Stimulated activated CD8-positive, alpha-beta memory T cell treated with anti-CD3 and anti-CD28 coated beads, Interleukin-15, amount 100 ng/mL, for 1 hour (primary cell): ENCODE measurements around the gene TTC28.

Source experiments
- DNase-seq: peaks from one replicate; pipeline ENCODE4 v3.0.0-alpha.2; 2020; ENCODE audit warnings: low read depth

Gene TTC28

DNA sequence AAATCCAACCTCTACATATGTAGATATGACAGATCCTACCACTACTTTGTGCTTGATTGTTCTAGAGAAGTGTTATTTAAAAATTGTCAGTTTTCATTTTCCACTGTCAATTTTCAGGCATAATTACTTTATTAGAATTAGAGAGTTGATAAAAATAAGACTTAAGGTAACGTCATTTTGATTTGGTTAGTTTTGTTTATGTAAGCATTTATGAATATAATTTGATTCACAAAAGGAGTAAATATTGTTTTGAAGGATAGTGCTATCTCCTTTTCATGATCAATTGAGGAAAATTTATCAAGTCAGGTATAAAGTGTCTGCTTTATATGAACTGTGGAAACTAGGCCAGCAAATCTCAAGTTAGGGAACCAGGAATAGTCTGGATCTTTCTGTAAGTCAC is 718.0 kb downstream of the TTC28 start:
- no peak for DNase-seq

DNA sequence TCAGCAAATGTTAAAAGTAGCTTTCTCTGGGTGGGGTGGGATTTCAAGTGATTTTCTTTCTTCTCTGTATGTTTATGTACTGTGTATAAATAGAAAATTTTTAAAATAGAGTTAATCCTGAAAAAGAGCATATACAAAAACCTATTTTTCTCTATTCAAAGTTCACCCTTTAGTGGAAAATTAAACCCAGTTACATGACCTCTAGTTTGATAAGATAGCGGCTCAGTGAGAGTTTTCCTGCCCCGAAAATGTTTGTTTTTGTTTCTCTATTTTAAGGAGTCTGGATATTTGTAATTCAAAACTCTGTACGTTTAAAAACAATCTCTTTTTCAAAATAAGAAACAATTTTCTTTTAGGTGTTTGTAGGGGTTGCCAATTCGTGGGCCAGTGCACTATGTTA is 718.5 kb downstream of the TTC28 start:
- DNase-seq = no peak

DNA sequence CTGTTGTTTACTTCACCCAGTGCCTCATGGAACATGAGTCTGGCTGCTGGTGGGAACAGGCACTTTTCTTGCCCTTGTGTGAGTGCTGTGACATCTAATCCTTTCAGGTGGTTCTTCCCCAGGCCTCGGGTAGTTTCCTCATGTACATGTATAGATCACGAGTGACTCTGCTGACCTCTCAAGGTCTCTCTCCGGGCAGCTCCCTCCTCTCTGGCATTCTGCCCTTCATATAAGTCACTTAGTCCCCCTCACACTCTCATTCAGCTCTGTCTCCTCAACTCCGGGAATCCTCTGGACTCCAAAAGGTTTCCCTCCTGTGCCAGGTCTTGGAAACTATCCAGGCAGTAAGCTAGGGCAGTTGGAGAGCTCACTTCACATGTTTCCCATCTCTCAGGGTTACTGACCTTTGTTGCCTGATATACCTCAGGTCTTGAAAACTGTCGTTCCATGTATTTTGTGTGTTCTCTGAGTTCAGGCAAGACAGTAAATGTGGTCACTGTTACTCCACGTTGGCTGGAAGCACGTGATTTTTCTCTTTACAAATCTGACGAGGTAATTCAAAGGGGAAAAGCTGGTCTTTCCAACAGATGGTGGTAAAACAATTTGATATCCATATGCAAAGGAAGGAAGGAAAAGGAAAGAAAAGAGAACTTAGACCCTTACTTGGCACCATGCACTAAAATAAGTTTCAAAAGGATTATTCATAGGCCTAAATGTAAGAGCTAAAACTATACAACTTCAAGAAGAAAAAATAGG is 720.1 kb downstream of the TTC28 start:
- DNase-seq = no peak

DNA sequence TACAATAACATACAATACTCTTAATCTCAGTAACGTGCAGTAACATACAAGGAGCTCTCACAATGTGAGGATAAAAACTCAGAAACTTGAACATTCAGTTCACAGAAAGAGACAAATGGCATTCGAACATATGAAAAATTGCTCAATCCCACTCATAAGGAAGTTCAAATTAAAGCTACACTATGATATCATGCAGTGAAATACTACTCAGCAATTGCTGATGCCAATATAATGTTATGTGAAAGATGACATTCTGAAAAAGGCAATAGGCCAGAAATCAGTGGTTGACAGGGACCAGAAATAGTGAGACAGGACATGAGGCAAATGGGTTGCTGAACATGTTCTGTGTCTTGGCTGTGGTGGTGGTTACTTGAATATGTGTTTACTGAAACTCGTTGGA is 726.9 kb downstream of the TTC28 start:
- no peak for DNase-seq

DNA sequence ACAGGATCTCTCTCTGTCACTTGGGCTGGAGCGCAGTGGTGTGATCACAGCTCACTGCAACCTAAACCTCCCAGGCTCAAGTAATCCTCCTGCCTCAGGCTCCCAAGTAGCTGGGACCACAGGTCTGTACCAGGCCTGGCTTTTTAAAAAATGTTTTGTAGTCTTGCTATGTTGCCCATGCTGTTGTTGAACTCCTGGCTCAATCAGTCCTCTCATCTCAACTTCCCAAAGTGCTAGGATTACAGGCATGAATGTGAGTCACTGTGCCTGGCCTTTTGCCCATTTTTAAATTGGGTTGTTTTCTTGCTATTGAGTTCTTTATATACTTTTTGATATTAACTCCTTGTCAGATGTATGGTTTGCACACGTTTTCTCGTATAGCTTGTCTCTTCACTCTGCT is 727.5 kb downstream of the TTC28 start:
- DNase-seq = no peak

DNA sequence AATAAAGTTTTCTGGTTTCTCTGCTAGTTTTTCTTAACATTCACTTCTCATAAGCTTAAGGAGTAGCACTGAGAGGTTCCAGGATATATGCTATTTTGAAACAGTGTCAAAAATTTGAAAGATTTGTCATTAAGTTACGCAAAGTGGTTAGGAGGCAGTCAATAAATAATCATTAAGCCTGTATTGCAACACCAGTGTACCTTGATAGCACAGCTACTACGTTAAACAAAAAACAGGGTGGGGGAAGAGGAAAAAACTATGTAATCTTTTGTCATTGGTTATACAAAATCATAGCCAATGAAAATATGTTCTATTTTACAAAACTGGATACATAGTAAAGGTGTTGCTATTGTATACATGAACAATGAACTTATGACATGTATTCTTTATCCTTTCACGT is 730.2 kb downstream of the TTC28 start:
- DNase-seq = no peak

DNA sequence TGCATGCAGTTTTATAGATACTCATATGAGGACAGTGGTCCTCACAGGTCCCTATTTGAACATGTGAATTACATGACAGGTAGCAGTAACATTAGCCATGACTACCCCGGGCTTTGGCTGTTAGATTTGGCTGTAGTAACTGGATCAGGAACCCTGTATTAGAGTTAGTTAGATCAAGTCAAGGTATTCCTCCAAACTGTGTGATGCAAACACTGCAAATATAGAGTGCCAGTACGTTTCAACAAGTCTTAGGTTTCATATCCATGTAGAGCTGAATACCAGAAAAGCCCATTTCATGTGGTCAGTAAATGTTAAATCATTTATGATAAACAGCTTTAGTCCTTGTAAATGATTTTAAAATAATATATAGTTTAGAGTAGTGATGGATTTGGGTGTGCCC is 731.1 kb downstream of the TTC28 start:
- no peak for DNase-seq

DNA sequence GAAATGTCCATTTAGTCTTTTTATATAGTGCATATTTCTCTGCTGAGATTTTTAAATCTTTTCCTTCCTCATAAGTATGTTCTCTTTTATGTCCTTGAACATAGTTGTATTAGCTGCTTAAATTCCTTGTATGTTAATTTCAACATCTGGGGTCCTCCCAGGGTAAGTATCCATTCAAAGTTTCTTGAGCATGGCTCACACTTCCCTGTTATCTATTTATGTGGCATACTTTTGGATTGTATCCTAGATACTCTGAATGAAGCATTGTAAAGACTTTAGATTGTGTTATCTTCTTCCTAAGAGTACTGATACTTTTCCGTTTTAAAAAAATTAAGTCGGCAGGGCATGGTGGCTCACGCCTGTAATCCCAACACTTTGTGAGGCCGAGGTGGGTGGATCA is 732.2 kb downstream of the TTC28 start:
- DNase-seq = no peak

DNA sequence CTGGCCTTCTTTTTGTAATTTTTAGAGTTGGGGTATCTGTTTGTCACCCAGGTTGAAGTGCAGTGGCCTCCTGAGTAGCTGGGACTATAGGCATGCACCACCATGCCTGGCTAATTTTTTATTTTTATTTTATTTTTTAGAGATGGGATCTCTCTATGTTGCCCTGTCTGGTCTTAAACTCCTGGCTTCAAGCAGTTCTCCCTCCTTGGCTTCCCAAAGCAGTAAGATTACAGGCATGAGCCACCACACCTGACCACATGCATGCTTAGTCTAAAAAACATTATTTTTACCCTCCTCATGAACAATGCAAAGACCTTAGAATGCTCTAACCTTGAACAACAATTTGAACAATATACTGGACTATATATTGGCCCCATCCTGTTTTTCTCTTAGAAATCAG is 738.5 kb downstream of the TTC28 start:
- DNase-seq = no peak

DNA sequence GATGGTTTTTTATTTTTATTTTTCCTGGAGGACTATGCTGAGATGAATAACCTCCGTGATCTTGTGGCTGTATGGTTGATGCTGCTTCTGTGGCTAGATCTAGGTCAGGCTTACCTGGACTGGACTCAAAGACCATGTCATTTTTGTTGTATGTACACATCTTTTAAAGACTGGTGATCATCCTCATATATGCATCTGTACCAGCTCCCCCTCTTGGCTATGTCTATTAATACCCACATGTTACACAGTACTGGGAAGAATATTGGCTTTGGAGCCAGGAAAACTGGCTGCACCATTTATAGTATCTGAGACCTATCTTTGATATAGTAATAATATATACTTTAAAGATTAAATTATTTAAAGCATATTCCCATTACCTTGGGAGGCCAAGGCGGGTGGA is 742.2 kb downstream of the TTC28 start:
- DNase-seq = no peak

DNA sequence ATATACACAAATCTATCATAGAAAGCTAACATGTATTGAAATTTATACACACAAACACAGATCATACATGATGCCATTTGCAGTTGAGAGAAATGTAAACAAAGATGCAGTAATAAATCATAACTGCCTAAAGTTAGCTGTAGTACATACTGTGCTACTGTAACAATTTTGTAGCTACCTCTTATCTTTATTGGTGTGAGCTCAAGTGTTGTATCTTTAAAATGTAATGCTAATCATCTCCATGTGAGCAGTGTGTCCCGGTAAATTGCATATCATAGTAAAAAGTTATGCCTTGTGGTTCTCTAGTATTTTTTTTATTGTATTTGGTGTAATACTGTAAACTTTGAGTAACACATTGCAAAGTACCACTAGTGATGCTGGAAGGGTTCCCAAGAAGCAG is 743.7 kb downstream of the TTC28 start:
- DNase-seq = no peak

DNA sequence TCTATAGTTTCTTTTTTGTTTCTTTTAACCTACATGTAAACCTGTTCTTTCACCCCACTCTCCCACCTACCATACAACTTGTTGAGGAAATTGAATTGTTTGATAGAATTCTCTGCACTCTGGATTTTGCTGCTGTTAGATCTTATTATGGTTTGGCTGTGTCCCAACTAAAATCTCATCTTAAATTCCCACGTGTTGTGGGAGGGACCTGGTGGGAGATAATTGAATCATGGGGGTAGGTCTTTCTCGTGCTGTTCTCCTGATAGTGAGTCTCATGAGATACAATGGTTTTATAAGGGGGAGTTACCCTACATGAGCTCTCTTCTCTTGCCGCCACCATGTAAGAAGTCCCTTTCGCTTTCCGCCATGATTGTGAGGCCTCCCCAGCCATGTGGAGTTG is 745.6 kb downstream of the TTC28 start:
- DNase-seq = no peak

DNA sequence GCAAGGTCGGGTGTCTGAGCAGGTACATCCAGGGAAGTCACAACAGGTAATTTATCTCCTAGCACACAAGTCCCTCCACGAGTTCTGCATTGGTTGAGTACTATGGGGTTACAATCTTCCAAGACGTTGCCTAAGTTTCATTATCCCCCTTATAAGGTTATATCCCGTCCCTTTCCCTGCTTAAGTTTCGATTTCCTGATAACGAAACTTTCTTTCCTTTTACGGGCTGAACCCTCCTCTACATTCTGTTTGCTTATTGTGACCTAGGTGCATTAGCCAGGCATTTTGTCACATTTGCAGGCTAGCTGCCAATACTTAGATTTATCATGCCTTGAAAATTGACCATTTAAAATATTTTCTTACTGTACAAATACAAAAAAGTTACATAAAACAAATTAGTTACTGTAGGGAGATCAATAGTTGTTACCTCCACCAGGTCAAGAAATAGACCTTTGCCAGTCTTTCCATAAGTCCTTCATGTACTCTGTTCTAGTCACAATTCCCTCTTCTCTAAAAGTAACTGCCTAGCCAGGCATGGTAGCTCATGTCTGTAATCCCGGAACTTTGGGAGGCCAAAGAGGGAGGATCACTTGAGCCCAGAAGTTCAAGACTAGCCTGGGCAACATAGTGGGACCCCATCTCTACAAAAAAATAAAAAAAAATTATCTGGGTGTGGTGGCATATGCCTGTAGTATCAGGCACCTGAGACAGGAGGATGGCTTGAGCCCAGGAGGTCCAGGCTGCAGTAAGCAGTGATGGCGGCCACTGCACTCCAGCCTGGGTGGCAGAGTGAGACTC is 746.3 kb downstream of the TTC28 start:
- no peak for DNase-seq

DNA sequence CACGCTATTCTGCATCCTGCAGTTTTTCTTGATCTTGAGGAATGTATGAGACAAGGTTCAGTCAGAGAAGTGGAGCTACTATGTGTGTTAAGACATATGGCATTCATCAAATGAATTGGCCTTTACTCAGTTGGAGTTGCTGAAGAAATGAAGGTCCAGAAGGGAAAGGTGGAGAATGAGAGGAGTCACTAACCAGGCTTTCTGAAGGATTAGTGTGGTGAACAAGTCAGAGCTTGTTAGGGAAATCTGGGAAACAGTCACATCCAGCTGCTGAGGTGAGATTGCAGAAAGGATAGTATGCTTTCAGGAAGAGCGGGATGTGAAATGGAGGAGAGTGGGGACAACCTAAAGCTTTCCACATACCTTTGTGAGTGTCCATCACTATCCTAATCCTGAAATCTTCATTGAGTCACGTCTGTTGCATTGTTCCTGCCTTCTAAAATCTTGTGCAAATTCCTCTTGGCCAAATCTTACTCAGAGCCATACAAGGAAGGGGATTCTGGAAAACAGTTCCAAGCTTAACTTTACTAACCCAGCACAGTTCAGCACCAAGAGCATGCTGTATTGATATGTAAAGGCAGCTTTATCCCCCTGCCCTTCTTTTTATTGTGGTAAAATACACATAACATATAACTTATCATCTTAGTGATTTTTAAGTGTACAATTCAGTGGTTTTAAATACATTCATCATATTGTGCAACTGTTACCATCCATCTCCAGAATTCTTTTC is 749.1 kb downstream of the TTC28 start:
- DNase-seq = no peak
